GM12878 (cell line): ENCODE measurements around the gene ITCH. TPM values are rescaled to one million over a fixed set of nuclear protein-coding genes. Genes with fewer than 3 reads are reported as not detected.

ENCODE experiments used
- ATAC-seq: fragments of 200-7000 bp; cut with Tn5 transposase; 3 replicates; pipeline ENCODE4 v1.9.1; 2020; ENCODE audit warnings: mild to moderate bottlenecking, moderate library complexity
- BruUV-seq: library from RNA; stranded (reverse); fragments of 400-500 nt; replicated peaks from 2 replicates; lab custom pipeline; 2021; lab: Mats Ljungman, UMichigan
- CTCF ChIA-PET: fragments of 300-600 bp; sonication (Branson Sonifier 250); formaldehyde crosslinking; extraction: SDS; loops from one replicate; lab custom pipeline; 2021; ENCODE audit warnings: inconsistent platforms; lab: Yijun Ruan, JAX
- POLR2A ChIA-PET: fragments of 350-600 bp; formaldehyde crosslinking; extraction: SDS; loops from one replicate; lab custom pipeline; 2021; ENCODE audit warnings: inconsistent platforms; lab: Charles Lee
- RAD21 ChIA-PET: fragments of 300-600 bp; sonication (Branson Sonifier 250); formaldehyde crosslinking; loops from one replicate; lab custom pipeline; 2023; ENCODE audit warnings: antibody characterized with exemption; ENCODE audit not compliant: unreplicated experiment; lab: Charles Lee
- SMC1A ChIA-PET: fragments of 300-600 bp; sonication (Branson Sonifier 250); formaldehyde crosslinking; loops from one replicate; lab custom pipeline; 2023; ENCODE audit not compliant: unreplicated experiment, uncharacterized antibody; lab: Charles Lee
- DNase-seq: peaks from one replicate; pipeline ENCODE4 v3.0.0-alpha.2; 2011; ENCODE audit warnings: low read depth, low spot score
- FAIRE-seq: peaks from 3 replicates; lab custom pipeline; 2011; peaks lifted over from hg19 to GRCh38; lab: Jason Lieb, UNC
- H2AFZ ChIP-seq: 2 replicates; pipeline ENCODE4 v1.6.0; 2011; ENCODE audit warnings: low read depth, low read length, control low read depth; ENCODE audit not compliant: control insufficient read depth
- H3K27ac ChIP-seq: 2 replicates; pipeline ENCODE4 v1.5.1; 2011; ENCODE audit warnings: control low read depth; ENCODE audit not compliant: control insufficient read depth, insufficient read depth
- H3K27me3 ChIP-seq, 2 experiments: replicated peaks in 1 of 2; 2 replicates each; pipeline versions ENCODE4 v1.6.0 to v1.6.1; 2011; ENCODE audit warnings: low read length in 1 of 2; ENCODE audit not compliant: control insufficient read depth in 2 of 2, insufficient read depth in 2 of 2
- H3K36me3 ChIP-seq, 2 experiments: 2 replicates each; pipeline ENCODE4 v1.5.1; 2011; ENCODE audit warnings: low read length in 1 of 2; ENCODE audit not compliant: control insufficient read depth in 2 of 2, insufficient read depth in 2 of 2
- H3K4me1 ChIP-seq: 2 replicates; pipeline ENCODE4 v1.6.1; 2011; ENCODE audit warnings: mild to moderate bottlenecking, low read length, moderate library complexity, mixed read lengths; ENCODE audit not compliant: control insufficient read depth, insufficient read depth
- H3K4me2 ChIP-seq: 2 replicates; pipeline ENCODE4 v1.6.0; 2011; ENCODE audit warnings: control low read depth; ENCODE audit not compliant: control insufficient read depth, insufficient read depth
- H3K4me3 ChIP-seq: fragments of 200-600 bp; sonication (generic); 2 replicates; pipeline ENCODE4 v1.5.1; 2016
- H3K79me2 ChIP-seq: 2 replicates; pipeline ENCODE4 v1.6.0; 2011; ENCODE audit warnings: low read length; ENCODE audit not compliant: control insufficient read depth, insufficient read depth
- H3K9ac ChIP-seq: 2 replicates; pipeline ENCODE4 v1.8.0; 2011; ENCODE audit warnings: low read length, control low read depth, mixed read lengths; ENCODE audit not compliant: control insufficient read depth, insufficient read depth
- H3K9me3 ChIP-seq: replicated peaks from 3 replicates; pipeline ENCODE4 v1.5.1; 2011; ENCODE audit warnings: mild to moderate bottlenecking, low read length; ENCODE audit not compliant: control insufficient read depth, insufficient read depth
- H4K20me1 ChIP-seq: 2 replicates; pipeline ENCODE4 v1.6.0; 2011; ENCODE audit not compliant: control insufficient read depth, insufficient read depth
- CBX5 ChIP-seq: sonication (generic); IDR thresholded peaks from 2 replicates; pipeline ENCODE4 v1.6.1; 2016; ENCODE audit warnings: low read depth, moderate library complexity, mild to moderate bottlenecking, inconsistent platforms
- CHD2 ChIP-seq: IDR thresholded peaks from 2 replicates; pipeline ENCODE4 v1.6.1; 2011; ENCODE audit warnings: low read depth, low read length, improper control_type of control experiment, borderline replicate concordance
- LARP7 ChIP-seq: fragments of 450-650 bp; IDR thresholded peaks from 2 replicates; pipeline ENCODE4 v1.6.1; 2017; ENCODE audit warnings: mild to moderate bottlenecking
- MEF2B ChIP-seq: fragments of 450-650 bp; IDR thresholded peaks from 2 replicates; pipeline ENCODE4 v1.6.1; 2018; ENCODE audit warnings: mild to moderate bottlenecking, moderate library complexity; ENCODE audit not compliant: partially characterized antibody, poor library complexity, severe bottlenecking
- MTA2 ChIP-seq: fragments of 450-650 bp; IDR thresholded peaks from 2 replicates; pipeline ENCODE4 v1.6.1; 2016; ENCODE audit warnings: low read depth, mild to moderate bottlenecking, moderate library complexity
- NR2F1 ChIP-seq: fragments of 450-650 bp; conservative IDR thresholded peaks from 2 replicates; pipeline ENCODE4 v1.6.1; 2017; ENCODE audit warnings: mild to moderate bottlenecking
- ZBTB33 ChIP-seq: fragments of 450-650 bp; IDR thresholded peaks from 2 replicates; pipeline ENCODE4 v1.6.1; 2017; ENCODE audit warnings: mild to moderate bottlenecking
- ZZZ3 ChIP-seq: IDR thresholded peaks from 2 replicates; pipeline ENCODE4 v1.6.1; 2011; ENCODE audit warnings: low read depth; ENCODE audit not compliant: control insufficient read depth, insufficient read length
- WGBS: methylation state at CpG from one replicate; pipeline ENCODE4 v1.1.6; 2016; ENCODE audit warnings: low lambda C conversion rate; ENCODE audit not compliant: insufficient replicate concordance, insufficient coverage; ENCODE audit errors: missing lambda C conversion rate; 5-methylcytosine and 5-hydroxymethylcytosine counted together
- in situ Hi-C: fragments of 300-500 bp; cut with MboI; formaldehyde crosslinking; loops from 9 replicates; pipeline ENCODE4 v1.14.3; 2018; ENCODE audit warnings: mixed read lengths
- intact Hi-C: fragments of 100-400 bp; cut with micrococcal nuclease; formaldehyde crosslinking; loops from one replicate; pipeline ENCODE4 v1.14.2; 2022; ENCODE audit not compliant: unreplicated experiment
- polyA plus RNA-seq, 11 experiments: library from polyadenylated mRNA; depleted of rRNA in 4 of 11; unstranded in 6 of 11; stranded (reverse) in 5 of 11; fragments of >200 nt; fragmentation: Nextera tagmentation in 4 of 11; fragmentation: Illumina TruSeq in 1 of 11; extraction: Ambion mirVana in 4 of 11; extraction: Trizol in 1 of 11; gene quantifications; 1 replicate in 1 of 11; 2 replicates in 10 of 11; pipeline versions ENCODE4 v1.2.1 to v1.2.3, GENCODE V29; 2011 to 2016; ENCODE audit warnings: inconsistent platforms in 2 of 11, missing spikeins in 2 of 11, low read depth in 1 of 11
- total RNA-seq, 4 experiments: library from RNA; depleted of rRNA in 3 of 4; stranded (reverse); fragments of >200 nt in 3 of 4; fragmentation: Illumina TruSeq in 1 of 4; extraction: Trizol in 1 of 4; gene quantifications; 2 replicates each; pipeline versions ENCODE4 v1.2.1 to v1.2.3, GENCODE V29; 2013 to 2021

The ITCH gene
- total and polyA plus RNA-seq, 10 of the 15 experiments (the other 5 are each of a cell fraction or from before 2014, with no cell fraction given): 7.5 to 46.1 (median 21.5) TPM

DNA sequence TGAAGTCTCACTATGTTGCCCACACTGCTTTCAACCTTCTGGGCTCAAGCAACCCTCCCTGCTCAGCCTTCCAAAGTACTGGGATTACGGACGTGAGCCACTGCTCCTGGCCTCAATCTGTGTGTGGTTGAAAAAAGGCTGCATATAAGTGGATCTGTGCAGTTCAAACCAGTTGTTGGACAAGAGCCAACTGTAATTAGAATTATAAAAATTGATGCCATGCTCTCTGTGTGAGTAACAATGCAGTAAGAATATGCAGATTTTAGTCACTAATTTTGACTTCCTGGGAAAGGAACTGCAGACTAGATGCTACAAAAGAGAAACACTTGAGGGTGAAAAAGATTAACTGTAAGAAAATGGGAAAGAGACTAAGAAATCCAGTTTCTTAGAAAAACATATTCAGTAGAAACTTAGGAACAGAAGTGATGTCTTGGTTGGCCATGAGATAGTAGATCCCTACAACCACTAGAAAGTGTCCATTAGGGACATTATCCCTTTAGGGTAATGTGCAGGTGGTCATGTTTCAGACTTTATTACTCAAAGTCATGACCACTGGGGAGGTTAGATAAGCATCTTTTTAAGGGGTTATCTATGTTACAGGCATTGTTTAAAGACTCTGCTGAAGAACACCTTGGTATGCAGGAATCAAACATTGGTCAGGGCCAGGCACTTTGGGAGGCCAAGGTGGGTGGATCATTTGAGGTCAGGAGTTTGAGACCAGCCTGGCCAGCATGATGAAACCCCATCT is 26.3 kb downstream of the ITCH start:
- H3K27ac ChIP-seq: no peak overlapping the region
- no peak overlapping the region for H3K4me3 ChIP-seq
- H3K27me3 ChIP-seq: no peaks in the 10 kb centered on the region
- FAIRE-seq: no peak
- ChIA-PET RAD21 (no interaction called here), SMC1A (no interaction called here), POLR2A (no interaction called here), CTCF (no interaction called here)
- peaks cover 18% of the 10 kb centered on the region for H3K4me1 ChIP-seq
- peaks cover 0 to 14% of the 10 kb centered on the region in 2 experiments; a peak in 3 of 4 replicates for H3K36me3 ChIP-seq
- DNase-seq: no peak
- no peak overlapping the region for H3K4me2 ChIP-seq
- in situ Hi-C loops (no loop called here), intact Hi-C loops (no loop called here)
- no peak for TF ChIP-seq CHD2
- TF ChIP-seq ZZZ3: no peak
- TF ChIP-seq ZBTB33: no peak
- TF ChIP-seq MEF2B: no peak
- TF ChIP-seq NR2F1: no peak
- TF ChIP-seq CBX5: no peak
- TF ChIP-seq MTA2: no peak
- no peak for TF ChIP-seq LARP7
- H2AFZ ChIP-seq: no peak overlapping the region
- H3K9me3 ChIP-seq: no peaks in the 10 kb centered on the region
- WGBS: 100% methylated on average over 2 of the region's 2 CpGs
- BruUV-seq: no TSS peak
- H4K20me1 ChIP-seq: no peaks in the 10 kb centered on the region
- H3K79me2 ChIP-seq: peaks cover 6% of the 10 kb centered on the region
- no peak overlapping the region for H3K9ac ChIP-seq
- ATAC-seq: no peak
